IPS-NIHi11 (cell line): Measurements from ENCODE around the gene EYS.

Source experiments
- DNase-seq: peaks from one replicate; pipeline ENCODE4 v3.0.0; 2012; ENCODE audit warnings: mixed read lengths, low spot score

Gene EYS

DNA sequence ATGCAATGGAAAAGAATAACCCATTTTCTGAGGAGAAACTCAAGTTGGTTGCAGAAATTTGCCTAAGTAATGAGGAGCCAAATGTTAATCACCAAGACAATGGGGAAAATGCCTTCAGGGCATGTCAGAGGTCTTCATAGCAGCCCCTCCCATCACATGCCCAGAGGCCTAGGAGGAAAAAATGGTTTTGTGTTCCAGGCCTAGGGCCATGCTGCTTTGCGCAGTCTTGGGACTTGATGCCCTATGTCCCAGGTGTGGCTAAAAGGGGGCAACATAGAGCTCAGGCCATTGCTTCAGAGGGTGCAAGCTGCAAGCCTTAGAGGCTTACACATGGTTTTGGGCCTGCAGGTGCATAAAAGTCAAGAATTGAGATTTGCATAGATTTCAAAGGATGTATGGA lies 485.9 kb downstream of the EYS start:
- DNase-seq = no peak

DNA sequence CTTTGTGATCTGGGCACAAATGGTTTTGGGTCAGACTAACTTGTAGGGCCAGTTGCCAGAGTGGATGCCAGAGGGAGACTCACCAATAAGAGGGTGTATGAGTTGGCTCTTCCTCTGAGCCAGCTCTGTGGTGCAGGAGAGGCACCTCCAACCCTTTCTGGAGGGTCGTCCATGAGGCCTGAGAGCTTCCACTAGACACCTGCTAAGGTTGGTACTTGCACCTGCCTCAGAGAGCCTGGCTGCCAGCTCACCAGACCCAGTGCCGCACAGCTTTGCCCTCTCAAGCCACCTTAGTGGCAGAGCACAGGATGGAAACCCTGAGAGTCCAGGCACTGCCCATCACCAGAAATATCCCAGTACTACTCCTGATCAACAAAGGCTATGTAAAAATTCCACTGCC lies 504.3 kb downstream of the EYS start:
- DNase-seq = no peak

DNA sequence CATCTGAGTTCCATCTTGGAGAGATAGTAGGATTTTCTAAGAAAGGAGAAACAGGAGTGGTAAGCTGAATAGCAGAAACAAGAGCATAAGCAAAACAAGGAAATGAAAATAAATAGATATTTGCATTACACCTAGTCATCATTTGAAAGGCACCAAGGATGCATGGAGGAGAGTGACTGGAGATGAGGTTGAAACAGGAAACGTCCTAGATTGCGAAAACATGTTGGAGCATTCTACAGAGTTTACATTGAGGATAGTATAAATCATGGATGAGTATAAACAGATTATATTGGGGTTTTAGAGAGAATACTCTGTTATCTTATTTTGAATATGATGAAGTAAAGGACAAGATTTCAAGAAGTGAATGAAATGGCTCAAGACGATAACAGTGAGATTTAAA lies 507.3 kb downstream of the EYS start:
- no peak for DNase-seq

DNA sequence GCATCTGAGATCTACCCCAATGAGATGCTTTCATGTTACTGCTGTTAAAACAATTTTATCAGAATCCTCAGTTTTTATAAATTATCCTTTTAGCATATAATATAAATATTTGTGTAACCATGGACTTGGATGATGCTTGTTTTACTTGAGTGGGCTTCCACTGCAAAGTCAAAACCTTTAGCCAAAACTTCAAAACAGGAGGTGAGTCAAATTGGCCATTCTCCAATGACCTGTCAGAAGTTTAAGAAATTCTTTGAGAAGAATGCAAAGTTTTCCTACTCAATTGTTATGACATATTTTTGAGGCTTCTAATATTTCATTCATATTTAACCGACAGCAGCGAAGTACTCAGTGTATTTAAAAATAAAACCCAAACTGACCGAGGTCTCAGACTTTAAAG lies 507.9 kb downstream of the EYS start:
- DNase-seq = no peak

DNA sequence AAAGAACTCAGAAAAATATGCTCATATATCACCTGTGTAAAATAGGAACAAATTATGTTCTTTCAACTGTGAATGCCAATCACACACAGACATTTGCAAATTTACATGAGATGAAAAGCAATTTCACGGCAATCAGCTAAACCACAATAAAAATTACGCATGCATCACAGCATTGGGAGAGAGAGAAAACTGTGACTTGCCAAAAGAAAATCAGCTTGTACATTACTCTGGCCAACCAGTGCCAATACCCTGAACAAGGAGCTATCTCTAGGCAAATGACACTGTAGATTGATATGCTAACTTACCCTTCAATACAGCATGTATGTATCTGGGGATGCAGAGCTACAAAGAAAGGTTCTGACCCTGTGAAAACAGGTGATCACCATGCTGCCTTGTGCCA lies 515.6 kb downstream of the EYS start:
- no peak for DNase-seq

DNA sequence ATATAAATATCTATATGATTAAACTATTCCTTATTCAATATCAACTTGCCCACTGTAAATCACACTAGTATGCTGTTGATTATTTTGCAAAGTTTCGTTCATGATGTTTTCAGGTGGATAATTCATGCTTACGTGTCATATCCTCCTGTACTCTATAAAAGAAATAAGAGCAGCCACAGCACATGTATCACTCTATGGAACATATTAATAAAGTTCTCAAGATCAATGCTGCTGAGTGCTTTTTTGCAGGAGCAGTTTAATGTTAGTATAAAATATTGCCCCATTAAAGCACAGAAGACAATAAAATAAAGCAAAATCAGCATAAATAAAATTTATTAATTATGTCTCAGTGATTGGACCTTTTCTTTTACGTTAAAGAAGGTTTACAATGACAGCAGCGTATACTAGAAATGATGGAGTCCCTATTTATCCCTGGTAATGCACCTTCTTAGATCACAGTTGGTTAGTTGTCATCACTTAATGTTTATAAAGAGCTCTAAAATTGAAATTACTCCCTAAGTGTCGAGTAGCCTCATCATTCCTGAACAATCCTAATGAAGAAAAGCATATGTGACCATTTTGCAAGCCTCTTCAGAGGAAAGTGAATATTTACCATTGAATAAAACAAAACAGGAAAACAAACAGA lies 517.7 kb downstream of the EYS start:
- DNase-seq = no peak

DNA sequence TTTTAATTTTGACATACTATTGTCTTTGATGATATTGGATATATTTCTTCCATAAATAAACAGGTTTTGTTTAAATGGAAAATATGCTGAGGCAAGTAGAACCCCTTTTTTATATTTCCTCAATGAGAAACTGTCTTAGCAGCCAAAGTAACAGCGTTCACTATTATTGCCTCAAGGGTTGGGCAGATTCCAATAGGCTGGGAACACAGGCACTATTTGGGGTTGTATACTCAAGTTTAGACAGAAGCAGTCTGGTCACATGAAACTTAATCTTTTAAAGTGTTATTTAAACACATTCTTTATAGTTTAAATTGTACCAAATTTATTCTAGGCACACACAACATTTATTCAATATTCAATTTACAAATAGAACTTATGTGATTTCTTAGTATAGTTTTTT lies 520.2 kb downstream of the EYS start:
- DNase-seq = no peak

DNA sequence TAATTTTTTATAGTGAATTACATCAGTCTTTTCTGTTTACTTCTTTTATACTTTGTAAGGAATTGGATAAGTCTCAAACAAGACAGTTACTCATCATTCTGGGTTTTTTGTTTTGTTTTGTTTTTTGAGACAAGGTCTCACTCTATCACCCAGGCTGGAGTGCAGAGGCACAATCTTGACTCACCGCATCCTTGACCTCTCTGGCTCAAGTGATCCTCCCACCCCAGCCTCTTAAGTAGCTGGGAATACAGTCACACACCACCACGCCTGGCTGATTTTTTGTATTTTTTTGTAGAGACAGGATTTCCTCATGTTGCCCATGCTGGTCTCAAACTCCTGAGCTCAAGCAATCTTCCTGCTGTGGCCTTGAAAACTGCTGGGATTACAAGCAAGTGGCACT lies 524.3 kb downstream of the EYS start:
- DNase-seq = no peak

DNA sequence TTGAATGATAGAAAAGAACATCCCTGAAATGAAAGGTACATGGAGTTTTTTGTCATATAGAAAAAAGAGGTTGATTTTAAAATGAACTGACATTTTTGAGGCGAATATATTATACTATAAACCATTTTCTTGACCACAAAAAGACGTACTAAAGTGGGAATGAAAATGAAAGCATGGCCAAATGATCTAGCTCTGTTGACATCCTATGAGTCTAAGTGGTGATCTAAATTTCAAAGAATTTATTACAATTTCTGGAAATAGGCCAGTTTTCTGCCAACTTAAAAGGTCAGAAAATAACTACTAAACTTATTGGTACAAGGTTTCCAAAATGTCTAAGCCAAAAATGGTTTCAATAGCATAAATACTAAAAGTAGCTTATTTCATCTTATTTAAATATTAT lies 536.8 kb downstream of the EYS start:
- DNase-seq = no peak

DNA sequence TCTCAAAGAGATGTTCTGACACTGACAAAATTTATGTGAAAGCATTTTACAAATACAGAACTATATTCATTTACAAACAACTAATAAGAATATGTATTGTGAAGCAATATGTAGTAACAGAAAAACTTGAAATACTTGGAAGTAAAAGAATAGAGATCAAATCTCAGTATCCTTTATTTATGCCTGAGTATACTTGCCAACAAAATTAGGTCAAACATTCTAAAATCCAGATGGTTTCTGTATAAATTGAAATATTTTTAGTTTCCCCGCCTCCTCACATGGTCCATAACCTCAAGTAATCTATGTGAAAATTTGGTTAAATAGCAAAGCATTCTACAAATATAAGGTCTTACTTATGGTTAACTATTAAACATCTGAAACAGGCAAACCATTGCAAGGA lies 545.4 kb downstream of the EYS start:
- no peak for DNase-seq

DNA sequence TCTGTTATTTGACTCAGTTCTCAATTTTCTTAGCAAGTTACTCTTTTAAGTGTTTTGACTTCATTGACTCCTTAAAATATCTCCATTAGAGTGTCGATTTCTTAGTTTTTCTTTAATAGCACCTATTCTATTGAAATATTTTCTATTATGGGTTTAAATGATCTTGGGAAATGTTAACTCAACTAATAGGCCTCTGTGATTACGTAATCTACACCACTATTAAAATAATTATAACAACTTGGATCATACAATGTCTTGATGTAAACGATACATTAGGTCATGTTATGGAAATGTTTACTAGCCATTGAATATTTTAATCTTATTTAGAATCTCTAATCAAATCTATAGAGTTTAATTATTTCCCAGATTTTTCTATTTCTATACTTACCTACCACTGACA lies 550.0 kb downstream of the EYS start:
- no peak for DNase-seq

DNA sequence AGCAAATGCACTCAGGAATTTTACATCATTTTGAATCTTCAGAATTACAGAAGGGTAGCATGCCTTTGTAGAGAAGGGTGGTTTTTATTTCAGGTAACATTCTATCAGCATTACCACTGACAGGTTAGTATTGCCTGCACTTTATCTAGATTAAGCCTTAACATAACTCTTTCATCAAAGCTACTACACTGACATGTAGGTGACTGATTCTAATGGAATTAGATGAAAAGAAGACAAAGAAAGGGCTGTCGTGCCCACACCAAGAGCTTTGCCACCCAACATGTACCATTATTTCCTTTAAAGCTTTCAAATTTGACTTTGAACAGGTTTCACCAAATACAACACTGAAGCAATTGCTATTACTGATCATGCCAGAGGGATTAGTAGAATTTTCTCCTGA lies 551.9 kb downstream of the EYS start:
- DNase-seq = no peak

DNA sequence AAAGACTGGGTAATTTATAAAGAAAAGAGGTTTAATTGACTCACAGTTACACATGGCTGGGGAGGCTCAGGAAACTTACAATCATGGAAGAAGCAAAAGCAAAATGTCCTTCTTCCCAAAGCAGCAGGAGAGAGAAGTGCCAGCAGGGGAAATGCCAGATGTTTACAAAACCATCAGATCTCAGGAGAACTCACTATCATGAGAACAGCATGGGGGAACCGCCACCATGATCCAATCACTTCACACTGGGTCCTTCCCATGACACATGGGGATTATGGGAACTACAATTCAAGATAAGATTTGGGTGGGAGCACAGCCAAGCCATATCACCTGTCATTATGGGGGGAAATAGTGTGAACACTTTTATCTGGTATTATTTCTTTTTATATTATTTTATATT lies 557.2 kb downstream of the EYS start:
- no peak for DNase-seq

DNA sequence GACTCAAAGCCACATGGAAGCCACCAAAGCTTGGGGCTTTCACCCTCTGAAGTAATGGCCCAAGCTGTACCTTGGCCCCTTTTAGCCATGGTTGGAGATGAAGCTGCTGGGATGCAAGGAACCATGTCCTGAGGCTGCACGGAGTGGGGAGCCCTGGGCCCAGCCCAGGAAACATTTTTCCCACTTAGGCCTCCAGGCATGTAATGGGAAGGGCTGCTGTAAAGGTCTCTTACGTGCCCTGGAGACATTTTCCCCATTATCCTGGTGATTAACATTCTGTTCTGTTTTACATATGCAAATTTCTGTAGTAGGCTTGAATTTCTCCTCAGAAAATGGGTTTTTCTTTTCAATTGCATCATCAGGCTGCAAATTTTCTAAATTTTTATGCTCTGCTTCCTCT lies 558.2 kb downstream of the EYS start:
- no peak for DNase-seq

DNA sequence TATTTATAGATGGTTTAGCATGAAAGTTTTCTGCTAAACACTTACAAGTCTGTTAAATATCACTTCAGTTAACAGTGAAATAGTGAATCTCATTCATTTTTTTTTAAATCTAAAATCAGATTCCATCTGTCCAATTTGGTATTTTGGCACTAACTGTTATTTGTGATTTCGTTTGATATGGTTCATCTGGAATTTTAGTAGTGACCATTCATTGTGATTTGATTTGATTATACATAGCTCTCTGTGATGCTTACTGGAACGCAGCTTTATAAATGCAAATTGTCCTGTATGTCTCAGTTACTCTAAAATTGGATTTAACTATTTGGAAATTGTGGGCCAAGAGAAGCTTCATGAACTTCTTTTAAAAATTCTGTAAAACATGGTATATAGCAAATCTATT lies 571.5 kb downstream of the EYS start:
- no peak for DNase-seq

DNA sequence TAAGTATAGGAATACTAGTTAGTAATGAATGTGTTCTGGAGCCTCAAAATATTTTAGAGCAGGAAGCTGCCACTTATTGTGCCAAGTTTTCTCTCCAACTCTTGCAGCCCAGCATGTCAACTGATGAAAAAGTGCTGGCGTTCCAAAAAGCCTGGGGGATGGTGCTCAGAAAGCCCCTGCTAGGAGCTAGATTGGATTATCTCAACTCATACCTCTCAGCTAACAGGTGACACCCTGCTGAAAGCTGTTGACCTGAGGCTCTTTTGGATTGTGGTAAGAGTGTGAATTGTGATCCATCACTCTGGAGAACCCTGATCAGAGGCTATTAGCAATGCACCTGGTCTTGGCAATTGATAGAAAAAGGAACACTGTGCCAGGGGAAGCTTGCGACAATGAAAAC lies 580.4 kb downstream of the EYS start:
- no peak for DNase-seq

DNA sequence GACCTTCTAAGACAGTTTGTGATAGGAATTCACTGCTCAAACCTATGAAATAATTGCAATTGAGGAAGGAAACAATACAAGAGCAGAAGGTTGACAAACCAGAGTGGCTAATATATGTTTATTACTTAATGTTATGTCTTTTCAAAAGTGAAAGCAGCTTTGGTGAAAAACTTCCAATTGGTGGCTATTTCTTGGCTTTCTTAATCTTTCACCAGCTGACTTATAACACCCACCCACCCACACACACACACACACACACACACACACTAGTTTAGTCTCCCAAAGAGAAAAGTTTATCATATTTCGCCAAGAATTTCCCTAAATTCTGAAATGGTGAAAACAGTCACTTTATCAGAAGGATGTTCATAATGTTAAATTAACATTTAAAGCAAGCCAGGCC lies 583.5 kb downstream of the EYS start:
- no peak for DNase-seq

DNA sequence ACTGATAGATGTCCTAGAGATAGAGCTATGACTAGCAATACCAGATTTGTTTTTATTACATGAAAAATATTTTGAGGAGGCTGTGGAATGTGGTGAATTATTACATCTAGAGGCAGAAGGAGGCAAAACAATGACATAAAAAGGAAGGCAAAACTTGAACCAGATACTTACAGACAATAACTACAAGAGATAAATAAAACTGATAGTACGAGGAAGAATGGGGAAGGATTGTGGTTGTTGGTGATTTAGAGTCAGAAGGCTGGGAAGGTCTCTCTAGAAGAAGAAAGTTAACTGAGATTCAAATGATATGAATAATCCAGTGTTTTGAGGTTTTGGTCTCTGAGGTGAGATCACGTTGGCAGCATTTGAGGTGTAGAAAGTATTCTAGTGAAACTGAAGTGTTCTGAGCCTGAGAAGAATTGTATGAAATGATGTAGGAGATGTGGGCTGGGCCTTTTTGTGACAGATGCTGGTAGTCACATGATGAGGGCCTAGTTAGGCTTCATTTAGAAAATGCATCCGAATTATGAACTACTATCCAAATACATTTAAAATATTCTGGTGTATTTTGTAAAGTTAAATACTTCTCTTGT lies 589.1 kb downstream of the EYS start:
- DNase-seq = no peak

DNA sequence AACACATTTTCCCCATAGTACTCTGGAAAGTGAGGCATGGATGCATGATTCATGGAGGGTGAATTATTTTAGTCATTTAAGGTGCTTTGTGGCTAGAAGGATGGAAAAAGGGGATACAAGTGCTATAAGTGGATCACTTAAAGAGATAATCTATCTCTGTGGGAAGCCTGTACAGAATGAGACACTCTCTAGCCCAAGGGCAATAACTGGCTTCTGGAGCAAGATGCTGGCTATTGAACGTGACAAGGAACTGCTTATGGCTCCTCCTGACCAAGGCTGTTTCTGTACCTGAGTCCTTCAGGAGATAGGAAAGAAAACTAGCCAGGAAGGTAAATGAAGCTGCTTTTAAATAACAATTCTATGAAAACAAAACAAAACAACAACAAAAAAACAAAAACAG lies 590.7 kb downstream of the EYS start:
- no peak for DNase-seq

DNA sequence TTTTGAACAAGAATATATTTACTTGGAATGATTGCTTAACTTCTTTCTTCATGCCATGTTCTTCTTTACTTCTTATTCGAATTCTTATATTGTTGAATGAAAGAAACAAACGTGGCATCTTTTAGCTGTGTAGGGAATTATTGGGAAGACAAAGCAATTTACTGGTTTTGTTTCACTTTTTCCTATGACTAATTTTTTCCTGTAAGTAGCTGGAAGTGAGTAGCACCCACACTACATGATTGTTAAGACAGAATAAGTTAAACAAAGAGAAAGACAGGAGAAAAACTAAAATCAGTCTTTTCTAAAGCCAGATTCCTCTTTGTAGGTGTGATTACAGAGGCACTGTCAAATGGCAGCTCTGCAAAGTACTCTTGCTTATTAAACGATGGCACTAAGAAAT lies 593.4 kb downstream of the EYS start:
- no peak for DNase-seq

DNA sequence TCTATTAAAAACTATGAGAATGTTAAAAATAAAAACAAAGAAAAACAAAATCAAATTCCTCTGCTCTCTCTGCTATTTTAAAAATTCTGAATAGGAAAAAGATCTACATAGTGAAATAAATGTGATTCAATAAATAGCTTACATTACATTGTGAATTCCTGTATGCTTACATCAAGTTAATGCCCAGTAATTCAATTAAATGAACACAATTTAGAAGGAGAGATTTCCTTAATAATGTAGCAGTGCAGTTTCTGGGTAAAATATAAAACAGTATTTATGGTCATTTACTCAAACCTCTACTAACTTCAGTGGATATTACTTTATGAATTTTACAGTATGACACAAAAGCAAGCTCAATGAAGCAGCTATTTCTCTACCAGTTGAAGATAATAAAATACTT lies 594.6 kb downstream of the EYS start:
- no peak for DNase-seq

DNA sequence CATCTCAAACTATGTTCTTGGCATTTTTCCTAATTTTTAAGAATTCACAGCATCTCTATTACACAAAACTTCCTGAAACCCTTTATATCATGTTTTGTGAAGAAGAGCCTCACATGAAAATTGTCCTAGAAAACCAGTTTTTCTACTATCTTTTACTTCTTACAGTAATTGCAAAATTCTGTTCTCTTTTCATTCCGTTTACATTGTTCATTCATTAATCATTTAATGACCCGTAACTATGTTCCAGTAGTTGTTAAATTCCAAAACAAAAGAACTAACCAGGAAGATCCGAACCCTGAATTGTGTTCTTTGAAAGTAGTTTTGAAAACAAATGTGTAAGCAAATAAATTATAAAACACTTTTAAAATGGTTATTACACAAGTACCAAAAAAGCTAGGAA lies 597.0 kb downstream of the EYS start:
- no peak for DNase-seq

DNA sequence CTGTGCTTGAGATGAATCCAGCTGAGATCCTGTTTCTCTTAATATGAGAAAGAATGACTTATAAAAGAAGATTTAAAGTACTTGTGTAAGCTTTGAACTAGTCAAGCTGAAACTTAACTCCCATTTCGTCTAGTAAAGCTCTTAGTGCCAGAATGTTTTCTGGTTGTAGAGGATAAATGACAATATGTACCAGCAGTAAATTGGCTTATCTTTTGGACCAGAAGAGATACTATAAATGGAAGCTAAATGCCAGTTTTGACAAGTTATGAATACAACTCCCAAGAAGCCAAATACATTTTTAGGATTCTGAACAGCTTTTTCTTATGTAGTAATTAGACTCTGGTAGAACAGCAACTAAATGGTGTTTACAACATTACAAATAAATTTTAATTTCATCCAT lies 608.7 kb downstream of the EYS start:
- DNase-seq = no peak

DNA sequence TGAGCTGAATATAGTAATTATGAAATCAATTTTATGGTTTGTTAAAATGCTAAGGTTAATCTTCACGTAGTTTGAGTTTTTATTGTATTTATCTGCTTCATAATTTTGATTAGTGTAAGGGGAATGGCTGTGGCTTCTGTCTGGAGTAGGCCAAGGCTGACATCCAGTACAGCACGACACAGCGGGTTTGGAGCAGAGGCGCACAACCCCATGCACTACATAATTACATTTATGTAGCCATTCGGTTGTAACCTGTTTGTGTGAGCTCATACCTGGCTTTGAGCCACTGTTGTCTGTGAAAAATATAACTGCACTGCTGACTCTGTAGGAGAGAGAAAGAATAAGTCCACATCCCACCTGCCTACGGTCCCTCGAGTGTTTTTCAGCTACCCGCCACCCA lies 615.5 kb downstream of the EYS start:
- no peak for DNase-seq

DNA sequence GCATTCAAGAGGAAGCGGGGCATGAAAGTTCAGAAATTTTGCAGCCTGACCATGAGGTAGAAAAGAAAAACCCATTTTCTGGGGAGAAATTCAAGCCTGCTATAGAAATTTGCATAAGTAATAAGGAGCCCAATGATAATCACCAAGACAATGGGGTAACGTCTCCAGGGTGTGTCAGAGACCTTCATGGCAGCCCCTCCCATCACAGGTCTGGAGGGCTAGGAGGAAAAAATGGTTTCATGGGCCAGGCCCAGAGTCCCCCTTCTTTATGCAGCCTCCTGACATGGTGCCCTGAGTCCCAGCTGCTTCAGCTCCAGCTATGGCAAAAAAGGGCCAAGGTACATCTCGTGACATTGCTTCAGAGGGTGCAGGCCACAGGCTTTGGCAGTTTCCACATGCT lies 618.5 kb downstream of the EYS start:
- no peak for DNase-seq
